Hepatocyte (in vitro differentiated cells): Measurements from ENCODE around the gene CXCL8.

Source experiments
- CTCF ChIP-seq: fragments of 200-600 bp; sonication (generic); IDR thresholded peaks from 2 replicates; pipeline ENCODE4 v1.5.1; 2016; ENCODE audit warnings: antibody characterized with exemption, mild to moderate bottlenecking; ENCODE audit not compliant: poor library complexity
- EZH2 ChIP-seq: fragments of 200-600 bp; sonication (generic); IDR thresholded peaks from 2 replicates; pipeline ENCODE4 v1.6.1; 2016; ENCODE audit warnings: antibody characterized with exemption, mild to moderate bottlenecking, borderline replicate concordance

GRCh38 chr4:73714647-73715046 is 25.7 kb upstream of the CXCL8 start:
- no peak for TF ChIP-seq CTCF
- TF ChIP-seq EZH2, result no peak
